ENCODE results near the gene NXPH3.

The NXPH3 gene

GRCh38 chr17:49592263-49592662 is 16.6 kb downstream of the NXPH3 start (continued):
- TF ChIP-seq, protein P1, sequence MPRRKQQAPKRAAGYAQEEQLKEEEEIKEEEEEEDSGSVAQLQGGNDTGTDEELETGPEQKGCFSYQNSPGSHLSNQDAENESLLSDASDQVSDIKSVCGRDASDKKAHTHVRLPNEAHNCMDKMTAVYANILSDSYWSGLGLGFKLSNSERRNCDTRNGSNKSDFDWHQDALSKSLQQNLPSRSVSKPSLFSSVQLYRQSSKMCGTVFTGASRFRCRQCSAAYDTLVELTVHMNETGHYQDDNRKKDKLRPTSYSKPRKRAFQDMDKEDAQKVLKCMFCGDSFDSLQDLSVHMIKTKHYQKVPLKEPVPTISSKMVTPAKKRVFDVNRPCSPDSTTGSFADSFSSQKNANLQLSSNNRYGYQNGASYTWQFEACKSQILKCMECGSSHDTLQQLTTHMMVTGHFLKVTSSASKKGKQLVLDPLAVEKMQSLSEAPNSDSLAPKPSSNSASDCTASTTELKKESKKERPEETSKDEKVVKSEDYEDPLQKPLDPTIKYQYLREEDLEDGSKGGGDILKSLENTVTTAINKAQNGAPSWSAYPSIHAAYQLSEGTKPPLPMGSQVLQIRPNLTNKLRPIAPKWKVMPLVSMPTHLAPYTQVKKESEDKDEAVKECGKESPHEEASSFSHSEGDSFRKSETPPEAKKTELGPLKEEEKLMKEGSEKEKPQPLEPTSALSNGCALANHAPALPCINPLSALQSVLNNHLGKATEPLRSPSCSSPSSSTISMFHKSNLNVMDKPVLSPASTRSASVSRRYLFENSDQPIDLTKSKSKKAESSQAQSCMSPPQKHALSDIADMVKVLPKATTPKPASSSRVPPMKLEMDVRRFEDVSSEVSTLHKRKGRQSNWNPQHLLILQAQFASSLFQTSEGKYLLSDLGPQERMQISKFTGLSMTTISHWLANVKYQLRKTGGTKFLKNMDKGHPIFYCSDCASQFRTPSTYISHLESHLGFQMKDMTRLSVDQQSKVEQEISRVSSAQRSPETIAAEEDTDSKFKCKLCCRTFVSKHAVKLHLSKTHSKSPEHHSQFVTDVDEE (CRISPR knock-in tag; IDR thresholded peaks at IDR 0.05): no peak
- TF ChIP-seq PPARA (CRISPR knock-in tag; IDR thresholded peaks at IDR 0.05; ENCODE audit: borderline replicate concordance) (no peak), ISL1 (CRISPR knock-in tag; IDR thresholded peaks at IDR 0.05) (no peak), ESRRG (CRISPR knock-in tag; IDR thresholded peaks at IDR 0.05) (no peak), PATZ1 (CRISPR knock-in tag; IDR thresholded peaks at IDR 0.05; ENCODE audit: borderline replicate concordance) (no peak)

DNA sequence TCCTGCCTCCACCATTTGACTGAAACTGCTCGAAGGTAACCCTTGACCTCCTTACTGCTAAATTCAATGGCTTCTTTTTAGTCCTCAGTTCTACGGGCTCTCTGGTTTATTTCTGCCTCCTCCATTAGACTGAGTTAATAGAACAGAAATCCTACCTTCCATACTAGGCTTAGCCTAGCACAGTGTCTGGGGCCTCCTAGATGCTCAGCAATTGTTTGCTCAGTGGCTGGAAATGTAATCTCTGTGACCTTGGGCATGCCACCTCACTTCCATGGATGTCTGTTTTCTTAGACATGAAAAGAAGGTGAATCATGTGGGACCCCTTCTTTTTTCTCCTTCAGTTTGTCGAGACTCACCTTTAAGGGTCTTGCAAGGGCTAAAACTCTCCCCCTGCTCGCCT is 19.7 kb downstream of the NXPH3 start:
- ATAC-seq: no peak
- TF ChIP-seq ISL1 (CRISPR knock-in tag; IDR thresholded peaks at IDR 0.05) (no peak), TOX (CRISPR knock-in tag; IDR thresholded peaks at IDR 0.05; ENCODE audit: borderline replicate concordance) (no peak), CSDC2 (CRISPR knock-in tag; IDR thresholded peaks at IDR 0.05) (no peak), PATZ1 (CRISPR knock-in tag; IDR thresholded peaks at IDR 0.05; ENCODE audit: borderline replicate concordance) (no peak), OSR1 (CRISPR knock-in tag; IDR thresholded peaks at IDR 0.05) (no peak), PPARA (CRISPR knock-in tag; IDR thresholded peaks at IDR 0.05; ENCODE audit: borderline replicate concordance) (no peak), ZNF70 (CRISPR knock-in tag; IDR thresholded peaks at IDR 0.05) (no peak)

GRCh38 chr17:49595980-49596379 is 20.3 kb downstream of the NXPH3 start:
- TF ChIP-seq ZFP3 (CRISPR knock-in tag; IDR thresholded peaks at IDR 0.05) (no peak), TOX (CRISPR knock-in tag; IDR thresholded peaks at IDR 0.05; ENCODE audit: borderline replicate concordance) (no peak), ZC3H10 (CRISPR knock-in tag; IDR thresholded peaks at IDR 0.05) (no peak), CREB5 (CRISPR knock-in tag; IDR thresholded peaks at IDR 0.05; ENCODE audit: low read depth) (no peak), CSDC2 (CRISPR knock-in tag; IDR thresholded peaks at IDR 0.05) (no peak), RARB (CRISPR knock-in tag; IDR thresholded peaks at IDR 0.05) (no peak), ZNF565 (CRISPR knock-in tag; conservative IDR thresholded peaks at IDR 0.05; ENCODE audit: low read depth) (no peak)
- ATAC-seq: no peak

DNA sequence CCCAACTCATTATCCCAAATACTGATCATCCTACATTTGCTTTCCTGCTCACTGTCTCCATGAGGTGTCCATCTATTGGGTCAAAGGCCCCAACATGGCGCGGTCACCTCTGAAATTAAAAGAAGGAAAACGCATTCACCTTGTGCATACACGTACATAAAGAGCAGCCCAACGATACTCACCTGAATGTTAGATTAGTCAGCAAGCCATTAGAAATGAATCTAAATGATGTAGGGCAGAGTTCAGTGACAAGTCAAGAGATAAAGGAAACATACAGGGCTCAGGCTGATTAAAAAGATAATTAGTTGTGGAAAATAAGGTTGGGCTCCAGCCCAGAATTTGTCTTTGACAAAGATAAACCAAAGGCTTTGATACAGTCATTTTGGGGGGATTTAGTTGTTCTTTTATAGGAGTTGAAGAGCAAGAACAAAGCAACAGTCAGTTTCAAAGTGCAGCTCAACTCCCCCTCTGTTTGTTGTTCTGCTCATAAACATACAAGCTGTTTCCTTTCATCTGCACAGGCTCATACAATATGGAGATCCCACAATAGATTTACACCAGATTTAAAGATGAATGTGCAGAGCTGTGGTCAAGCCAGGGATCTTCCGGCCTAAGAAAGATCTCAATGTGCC is 21.1 kb downstream of the NXPH3 start:
- ATAC-seq: no peak
- TF ChIP-seq PPARA (CRISPR knock-in tag; IDR thresholded peaks at IDR 0.05; ENCODE audit: borderline replicate concordance) (no peak), OSR1 (CRISPR knock-in tag; IDR thresholded peaks at IDR 0.05) (no peak), ZFP30 (CRISPR knock-in tag; IDR thresholded peaks at IDR 0.05) (no peak), CSRNP3 (CRISPR knock-in tag; IDR thresholded peaks at IDR 0.05) (no peak), ZNF565 (CRISPR knock-in tag; conservative IDR thresholded peaks at IDR 0.05; ENCODE audit: low read depth) (no peak), TCF4 (CRISPR knock-in tag; IDR thresholded peaks at IDR 0.05; ENCODE audit: borderline replicate concordance) (no peak), ESRRG (CRISPR knock-in tag; IDR thresholded peaks at IDR 0.05) (no peak), RARB (CRISPR knock-in tag; IDR thresholded peaks at IDR 0.05) (no peak), ZNF8 (CRISPR knock-in tag; IDR thresholded peaks at IDR 0.05) (no peak), CREB5 (CRISPR knock-in tag; IDR thresholded peaks at IDR 0.05; ENCODE audit: low read depth) (no peak), BACH2 (CRISPR knock-in tag; IDR thresholded peaks at IDR 0.05; ENCODE audit: borderline replicate concordance) (no peak), GLIS3 (CRISPR knock-in tag; IDR thresholded peaks at IDR 0.05) (no peak), ISL1 (CRISPR knock-in tag; IDR thresholded peaks at IDR 0.05) (no peak), TOX (CRISPR knock-in tag; IDR thresholded peaks at IDR 0.05; ENCODE audit: borderline replicate concordance) (no peak), ZFP3 (CRISPR knock-in tag; IDR thresholded peaks at IDR 0.05) (no peak), SNAI2 (CRISPR knock-in tag; IDR thresholded peaks at IDR 0.05) (no peak), POU6F1 (CRISPR knock-in tag; IDR thresholded peaks at IDR 0.05; ENCODE audit: borderline replicate concordance, low read depth) (no peak), ZNF70 (CRISPR knock-in tag; IDR thresholded peaks at IDR 0.05) (no peak)
